Progenitor cell of endocrine pancreas (in vitro differentiated cells): ENCODE results near the gene LRP1B. TPM values are rescaled to one million over a fixed set of nuclear protein-coding genes. Genes with fewer than 3 reads are reported as not detected.

ENCODE experiments used
- DNase-seq: peaks from one replicate; pipeline ENCODE4 v3.0.0; 2021; ENCODE audit warnings: low spot score; ENCODE audit not compliant: unreplicated experiment
- H3K27ac Mint-ChIP-seq: 2 replicates; pipeline ENCODE4 v1.8.0; 2021; ENCODE audit warnings: mild to moderate bottlenecking, moderate library complexity, mixed read lengths
- H3K27me3 Mint-ChIP-seq: 2 replicates; pipeline ENCODE4 v1.8.0; 2021; ENCODE audit warnings: mixed read lengths
- H3K36me3 Mint-ChIP-seq: 2 replicates; pipeline ENCODE4 v1.8.0; 2022; ENCODE audit warnings: mixed read lengths; ENCODE audit not compliant: insufficient read depth
- H3K4me1 Mint-ChIP-seq: 2 replicates; pipeline ENCODE4 v1.8.0; 2021; ENCODE audit warnings: low read depth, mixed read lengths
- H3K4me3 Mint-ChIP-seq: 2 replicates; pipeline ENCODE4 v1.8.0; 2021; ENCODE audit warnings: low read depth, mild to moderate bottlenecking, moderate library complexity, mixed read lengths
- H3K9me3 Mint-ChIP-seq: 2 replicates; pipeline ENCODE4 v1.8.0; 2021; ENCODE audit warnings: low read depth, mixed read lengths
- CTCF ChIP-seq: fragments of 200-600 bp; sonication (generic); IDR thresholded peaks from one replicate; pipeline ENCODE4 v1.5.0; 2021; ENCODE audit warnings: antibody characterized with exemption, mild to moderate bottlenecking; ENCODE audit not compliant: unreplicated experiment
- total RNA-seq: library from RNA; stranded (reverse); gene quantifications from 2 replicates; pipeline ENCODE4 v1.2.1, GENCODE V29; 2021

LRP1B gene
- total RNA-seq, 1 donor from 2014 or later, result 0.57 TPM

- Mint-ChIP-seq H3K36me3 (no peaks in the 10 kb centered on the region), H3K4me3 (no peak overlapping the region), H3K27ac (no peak overlapping the region), H3K27me3 (no peaks in the 10 kb centered on the region), H3K4me1 (no peaks in the 10 kb centered on the region), H3K9me3 (no peaks in the 10 kb centered on the region)
- no peak for DNase-seq
- no peak for TF ChIP-seq CTCF
Measured at GRCh38 chr2:140814141-140814540, 1316.7 kb downstream of the LRP1B start.

GRCh38 chr2:140808820-140809219 is 1322.0 kb downstream of the LRP1B start:
- Mint-ChIP-seq H3K9me3 (no peaks in the 10 kb centered on the region), H3K27me3 (no peaks in the 10 kb centered on the region), H3K27ac (no peak overlapping the region), H3K4me3 (no peak overlapping the region), H3K4me1 (peaks cover 8% of the 10 kb centered on the region), H3K36me3 (no peaks in the 10 kb centered on the region)
- TF ChIP-seq CTCF, result peak; percentile 23
- no peak for DNase-seq

- Mint-ChIP-seq H3K4me3 (no peak overlapping the region), H3K9me3 (no peaks in the 10 kb centered on the region), H3K27me3 (no peaks in the 10 kb centered on the region), H3K27ac (no peak overlapping the region), H3K36me3 (no peaks in the 10 kb centered on the region), H3K4me1 (peaks cover 9% of the 10 kb centered on the region)
- DNase-seq, result no peak
- TF ChIP-seq CTCF, result no peak
Measured at GRCh38 chr2:140808211-140808610, 1322.6 kb downstream of the LRP1B start.

GRCh38 chr2:140804700-140805260 is 1326.0 kb downstream of the LRP1B start:
- peaks cover 9% of the 10 kb centered on the region for H3K4me1 Mint-ChIP-seq
- H3K27ac Mint-ChIP-seq, result no peak overlapping the region
- no peak overlapping the region for H3K4me3 Mint-ChIP-seq
- no peak for DNase-seq
- no peaks in the 10 kb centered on the region for H3K36me3 Mint-ChIP-seq
- H3K9me3 Mint-ChIP-seq, result no peaks in the 10 kb centered on the region
- no peaks in the 10 kb centered on the region for H3K27me3 Mint-ChIP-seq
- no peak for TF ChIP-seq CTCF

GRCh38 chr2:140801311-140801710 is 1329.5 kb downstream of the LRP1B start:
- H3K36me3 Mint-ChIP-seq, result no peaks in the 10 kb centered on the region
- no peaks in the 10 kb centered on the region for H3K9me3 Mint-ChIP-seq
- peaks cover 6% of the 10 kb centered on the region for H3K4me1 Mint-ChIP-seq
- no peak overlapping the region for H3K4me3 Mint-ChIP-seq
- H3K27me3 Mint-ChIP-seq, result no peaks in the 10 kb centered on the region
- TF ChIP-seq CTCF, result no peak
- DNase-seq, result no peak
- H3K27ac Mint-ChIP-seq, result no peak overlapping the region
